Hematopoietic multipotent progenitor cell (in vitro differentiated cells): ENCODE measurements around the gene FMNL1. TPM values are rescaled to one million over a fixed set of nuclear protein-coding genes. Genes with fewer than 3 reads are reported as not detected.

Experiments
- DNase-seq, 3 donors: peaks; one replicate each; pipeline ENCODE4 v3.0.0-alpha.2; 2011 to 2015; ENCODE audit warnings: low read depth in 2 of 3, low spot score in 2 of 3
- total RNA-seq: library from RNA; depleted of rRNA; stranded (reverse); fragments of >200 nt; gene quantifications from one replicate; pipeline ENCODE4 v1.2.3, GENCODE V29; 2012

Gene FMNL1
- total RNA-seq, 1 donor, result 149 TPM

GRCh38 chr17:45255358-45255757 is 33.7 kb downstream of the FMNL1 start:
- no peak for DNase-seq

DNA sequence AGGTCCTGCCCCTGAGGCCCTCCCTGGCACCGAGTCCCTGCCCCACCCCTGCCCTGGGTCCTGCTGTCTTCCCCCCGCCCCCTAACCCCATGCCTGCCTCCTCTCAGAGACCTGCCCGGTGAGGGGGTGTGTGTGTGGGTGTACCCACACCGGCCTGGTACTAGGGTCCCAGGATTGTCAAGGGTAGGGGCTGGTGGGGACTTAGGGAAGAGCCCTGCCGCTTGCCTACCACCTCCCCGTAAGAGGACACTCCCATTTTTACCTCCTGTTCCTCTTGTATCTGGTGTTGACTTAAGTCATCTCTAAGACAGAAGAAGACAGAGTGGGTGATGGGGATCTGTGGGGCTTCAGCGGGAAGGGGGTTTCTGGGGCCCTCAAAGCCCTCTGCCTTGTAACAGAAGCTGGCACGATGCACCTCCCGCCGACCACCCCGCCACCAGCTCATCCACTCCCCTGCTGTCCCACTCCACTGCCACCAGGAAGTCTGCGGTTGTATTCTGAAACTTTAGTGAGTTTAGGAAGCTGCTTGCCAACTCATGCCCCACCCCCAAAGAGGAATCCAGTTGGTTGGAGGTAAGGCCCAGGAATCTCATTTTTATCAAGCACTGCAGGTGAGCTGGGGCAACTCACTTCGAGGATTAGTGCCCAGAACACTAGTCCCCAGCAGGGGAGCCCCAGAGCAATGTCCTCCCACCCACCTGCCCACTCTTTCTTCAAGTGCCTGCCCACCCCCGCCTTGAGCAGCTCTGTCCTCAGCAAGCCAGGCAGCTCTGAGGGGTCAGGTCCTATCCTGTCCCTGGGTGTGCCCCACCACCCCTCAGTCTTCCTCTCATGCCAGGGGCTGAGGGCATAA is 34.7 kb downstream of the FMNL1 start:
- DNase-seq, result peak in 2 of 3 donors; percentile 13 to 36

DNA sequence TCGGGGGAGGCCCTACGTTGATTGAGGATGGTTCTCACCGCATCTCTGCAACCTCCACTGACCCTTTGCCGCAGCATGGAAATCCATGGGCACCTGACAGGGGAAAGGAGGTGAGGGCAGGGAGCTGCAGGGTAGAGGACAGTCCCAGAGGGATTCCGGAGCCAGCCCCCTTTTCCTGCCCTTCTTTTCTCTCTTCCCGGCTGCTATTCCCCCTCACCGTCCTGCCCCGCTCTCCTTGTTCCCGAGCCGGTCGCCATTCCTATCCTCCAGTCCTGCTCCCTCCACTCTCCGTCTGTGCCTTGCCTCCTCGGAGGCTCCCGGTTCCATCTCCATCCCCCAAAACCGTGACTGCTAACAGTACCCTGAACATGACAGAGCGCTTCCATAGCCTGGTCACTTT is 35.4 kb downstream of the FMNL1 start:
- no peak for DNase-seq

GRCh38 chr17:45258981-45259380 is 37.3 kb downstream of the FMNL1 start:
- DNase-seq, result no peak

DNA sequence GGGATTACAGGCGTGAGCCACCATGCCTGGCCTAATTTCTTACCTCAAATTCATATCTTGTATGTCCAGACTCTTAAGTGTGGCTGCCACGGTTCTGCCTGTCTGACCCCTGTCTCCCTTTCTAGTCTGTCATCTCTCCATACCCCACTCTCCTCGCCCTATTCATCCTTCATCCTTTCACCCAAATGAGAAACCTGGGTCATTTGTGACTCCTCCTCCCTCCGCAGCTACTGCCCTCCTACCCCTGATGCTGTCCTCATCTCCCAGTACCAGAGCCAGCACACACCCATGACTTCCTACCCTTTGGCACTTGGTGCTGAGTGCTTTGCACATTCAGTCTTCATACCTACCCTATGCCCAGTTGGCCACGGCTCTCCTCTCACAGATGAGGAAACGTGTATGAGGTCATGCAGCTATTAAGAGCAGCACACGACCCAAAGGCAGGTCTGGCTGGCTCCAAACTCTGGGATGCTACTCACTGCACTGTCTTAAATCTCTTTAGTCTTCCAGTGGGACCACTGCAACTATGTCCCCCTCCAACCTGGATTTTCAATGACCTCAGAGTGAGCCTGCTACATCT is 38.6 kb downstream of the FMNL1 start:
- DNase-seq, result no peak

GRCh38 chr17:45261577-45262515 is 40.2 kb downstream of the FMNL1 start, which contains the start of gene SPATA32:
TSS of gene SPATA32 (minus strand) at chr17:45262094. CDS start at chr17:45262016, 78 bp downstream.
- DNase-seq, result peak; percentile 24 to 74 (median 67)

DNA sequence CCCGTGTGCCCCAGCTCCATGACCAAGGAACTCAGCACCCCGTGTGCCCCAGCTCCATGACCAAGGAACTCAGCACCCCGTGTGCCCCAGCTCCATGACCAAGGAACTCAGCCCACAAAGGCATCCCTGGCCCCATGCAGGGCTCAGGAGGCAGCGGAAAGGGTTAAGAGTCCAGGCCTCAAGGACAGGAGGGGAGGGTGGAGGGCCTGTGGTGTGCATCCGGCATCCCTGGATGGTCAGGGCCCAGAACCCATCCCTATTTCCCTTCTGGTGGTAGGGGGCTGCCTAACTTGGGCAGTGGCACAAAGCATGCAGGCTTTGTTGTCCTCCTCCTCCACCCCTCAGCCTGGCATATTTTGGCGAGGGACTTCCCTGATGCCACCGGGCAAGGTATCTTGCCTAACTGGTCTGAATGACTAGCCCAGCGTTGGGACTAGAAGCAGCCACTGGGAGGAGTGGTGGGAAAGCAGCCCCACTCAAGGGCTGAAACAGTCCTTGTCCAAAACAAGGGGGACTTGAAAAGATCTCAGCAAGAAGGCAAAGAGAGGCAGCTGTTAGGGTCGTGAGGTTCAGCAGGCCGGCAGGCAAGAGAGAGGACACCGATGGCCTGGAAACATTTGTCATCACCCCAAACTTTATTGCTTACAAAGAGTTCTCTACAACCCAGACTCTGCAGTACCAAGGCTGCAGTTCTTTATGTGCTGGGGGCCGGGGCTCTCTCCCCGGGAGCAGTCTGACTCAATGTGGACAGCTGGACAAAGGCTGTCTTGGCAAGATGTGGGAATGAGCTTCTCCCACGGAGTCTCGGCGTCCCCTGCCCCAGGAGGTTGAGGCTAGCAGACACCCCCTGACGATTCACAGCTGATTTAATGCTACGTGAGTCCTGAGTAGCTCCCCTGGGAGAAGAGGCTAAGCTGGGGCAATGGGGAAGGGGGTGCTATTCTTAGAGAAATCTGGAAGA is 41.1 kb downstream of the FMNL1 start:
- DNase-seq, result no peak

DNA sequence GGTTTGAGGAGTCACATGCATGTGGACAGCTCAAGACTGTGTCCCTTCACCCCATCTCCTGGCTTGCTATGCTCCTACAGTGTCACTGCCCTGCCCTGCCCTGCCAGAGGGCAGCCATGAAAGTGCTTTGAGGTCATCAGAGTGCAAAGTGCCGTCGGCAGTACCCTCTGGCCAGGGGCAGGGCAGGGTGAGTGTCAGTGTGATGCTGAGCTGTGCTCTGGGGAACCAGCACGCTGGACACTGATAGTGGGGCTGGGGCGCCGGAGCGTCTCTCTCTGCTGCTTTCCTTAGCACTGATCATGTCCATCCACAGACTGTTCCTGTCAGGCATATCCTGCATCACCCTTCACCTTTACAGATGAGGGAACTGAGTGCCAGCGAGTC is 41.8 kb downstream of the FMNL1 start:
- no peak for DNase-seq

GRCh38 chr17:45264430-45264829 is 42.7 kb downstream of the FMNL1 start:
- no peak for DNase-seq

DNA sequence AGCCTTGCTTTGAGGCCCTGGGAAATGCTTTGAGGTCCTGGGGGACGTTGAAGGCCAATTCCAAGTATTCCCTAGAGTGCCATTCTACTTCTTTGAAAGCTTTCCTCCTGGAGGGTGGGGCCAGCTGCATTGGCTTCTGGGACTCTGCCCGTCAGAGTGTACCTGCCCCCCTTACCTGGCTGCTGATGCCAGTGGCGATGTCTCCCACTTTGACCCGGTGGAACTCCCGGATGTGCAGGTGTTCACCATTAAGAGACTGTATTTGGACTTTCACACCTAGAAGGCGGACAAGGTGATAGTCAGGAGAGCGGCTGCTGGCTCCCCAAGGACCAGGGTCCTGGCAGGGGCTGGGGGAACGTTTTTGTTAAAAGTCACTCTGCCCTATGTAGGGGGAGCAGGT is 43.3 kb downstream of the FMNL1 start:
- no peak for DNase-seq

DNA sequence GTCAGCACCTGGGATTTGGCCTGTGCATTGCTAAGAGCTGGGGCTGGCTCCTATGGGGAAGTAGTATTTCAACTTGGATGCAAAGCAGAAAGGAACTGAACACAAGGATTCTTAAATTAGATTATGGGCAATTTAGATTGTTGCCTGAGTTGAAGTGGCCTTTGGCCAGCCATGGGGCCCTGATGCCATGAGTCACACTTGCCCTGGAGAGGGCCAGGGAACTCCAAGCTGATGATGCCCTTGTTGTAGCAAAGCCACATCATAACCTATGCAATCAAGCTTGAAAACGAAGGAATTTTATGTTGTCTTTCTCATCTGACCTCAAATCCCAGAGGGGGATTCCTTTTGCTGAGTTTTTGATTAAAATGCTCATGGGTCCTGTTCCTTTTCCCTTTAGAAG is 44.1 kb downstream of the FMNL1 start:
- DNase-seq, result no peak

DNA sequence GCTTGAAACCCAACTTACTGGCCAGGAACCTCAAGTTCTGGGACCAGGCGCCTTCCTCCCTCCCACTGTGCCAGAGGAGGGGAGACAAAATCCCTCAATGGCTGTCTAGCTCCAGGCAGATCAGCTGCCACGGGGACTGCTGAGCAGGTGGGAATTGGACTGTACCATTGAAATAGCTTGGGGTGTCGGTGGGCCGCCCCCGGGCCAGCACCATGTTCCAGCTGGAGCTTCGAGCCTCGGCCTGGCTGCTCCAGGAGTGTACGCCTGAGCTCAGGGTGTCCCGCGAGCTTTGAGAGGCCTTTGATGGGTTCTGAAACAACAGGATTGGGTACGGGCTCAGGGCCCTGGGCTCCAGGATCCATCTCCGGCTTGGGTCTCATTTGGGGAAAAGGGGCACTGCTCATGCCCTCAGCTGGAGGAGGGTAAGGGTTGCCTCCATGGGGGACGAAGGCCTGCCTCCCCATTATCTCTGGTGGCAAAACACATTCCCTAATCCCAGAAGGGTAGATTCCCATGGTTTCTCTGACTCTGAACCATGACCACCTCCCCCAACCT is 44.8 kb downstream of the FMNL1 start:
- DNase-seq, result no peak

DNA sequence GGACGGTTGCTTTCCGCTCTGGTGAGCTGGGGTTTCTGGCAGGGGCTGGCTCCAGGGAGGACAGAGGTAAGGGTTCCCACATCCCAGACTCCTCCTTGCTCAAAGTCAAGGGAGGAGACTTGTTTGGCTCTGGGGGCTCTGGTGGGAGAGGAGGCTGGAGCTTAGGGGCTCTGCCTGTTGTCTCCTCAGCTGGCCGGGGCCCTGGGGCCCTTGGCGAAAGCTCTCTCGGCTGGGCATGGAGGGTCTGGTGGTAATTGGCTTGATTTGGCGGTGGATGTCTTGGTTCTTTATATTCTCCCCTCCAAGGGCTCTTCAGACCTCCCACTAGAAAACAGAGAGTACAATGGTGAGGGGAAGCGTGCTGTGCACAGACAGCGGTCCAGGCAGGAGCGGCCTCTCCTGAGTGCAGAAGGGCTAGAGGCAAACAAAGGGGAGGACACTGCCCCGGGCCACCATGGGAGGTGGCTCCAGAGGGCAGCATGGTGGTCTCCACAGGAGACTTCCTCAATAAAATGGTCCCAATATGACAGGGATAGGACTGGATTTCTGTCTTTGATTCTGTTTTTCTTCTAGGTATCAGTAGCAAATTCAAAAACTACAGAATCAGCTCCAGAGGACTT is 45.9 kb downstream of the FMNL1 start:
- no peak for DNase-seq

DNA sequence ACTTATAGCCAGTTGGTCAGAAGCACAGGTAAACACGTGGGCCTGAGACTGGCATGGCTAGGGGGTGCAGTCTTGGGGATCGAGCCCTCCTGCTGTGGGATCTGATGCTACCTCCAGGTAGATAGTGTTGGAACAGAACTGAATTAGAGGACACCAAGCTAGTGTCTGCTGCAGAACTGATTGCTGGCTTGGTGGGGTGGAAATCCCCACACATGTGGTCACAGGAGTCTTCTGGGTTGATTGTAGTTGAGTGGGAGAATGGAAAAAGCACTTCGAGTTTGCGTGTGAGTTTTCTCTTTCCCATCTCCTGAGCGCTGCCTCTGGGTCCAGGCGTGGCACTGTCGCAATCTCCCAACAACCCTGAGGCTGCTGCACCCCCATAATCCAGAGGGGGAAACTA is 48.2 kb downstream of the FMNL1 start:
- no peak for DNase-seq

DNA sequence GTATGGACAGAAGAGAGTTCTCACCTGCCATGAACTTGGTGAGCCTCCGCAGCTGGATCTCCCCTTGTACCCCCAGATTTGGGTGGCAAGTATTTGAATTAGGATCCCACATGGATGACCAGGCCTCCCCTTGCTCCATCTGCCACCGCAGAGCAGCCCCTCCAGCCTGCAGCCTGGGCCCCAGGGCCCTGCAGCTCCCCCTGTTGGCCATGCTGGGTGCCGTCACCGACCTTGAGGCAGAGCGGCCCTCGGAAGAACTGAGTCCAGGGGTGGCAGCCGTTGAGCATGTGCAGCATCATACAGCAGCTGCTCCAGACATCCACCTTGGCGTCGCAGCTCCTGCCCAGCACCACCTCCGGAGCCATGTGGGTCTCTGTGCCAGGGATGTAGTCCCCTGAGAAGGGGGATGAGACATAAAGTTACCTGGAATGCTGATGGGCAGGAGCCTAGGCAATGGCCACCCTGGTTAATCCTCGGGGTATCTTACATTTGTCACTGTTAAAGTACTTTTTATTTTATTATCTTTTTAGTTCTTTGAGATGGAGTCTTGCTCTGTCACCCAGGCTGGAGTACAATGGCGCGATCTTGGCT is 49.2 kb downstream of the FMNL1 start:
- peak in 2 of 3 donors; percentile 31 to 37 for DNase-seq

- DNase-seq, result no peak
Observed at GRCh38 chr17:45271603-45272002, 49.9 kb downstream of the FMNL1 start.

- no peak for DNase-seq
Observed at GRCh38 chr17:45273551-45273957, 51.9 kb downstream of the FMNL1 start.

- no peak for DNase-seq
Observed at GRCh38 chr17:45274033-45274432, 52.3 kb downstream of the FMNL1 start.

DNA sequence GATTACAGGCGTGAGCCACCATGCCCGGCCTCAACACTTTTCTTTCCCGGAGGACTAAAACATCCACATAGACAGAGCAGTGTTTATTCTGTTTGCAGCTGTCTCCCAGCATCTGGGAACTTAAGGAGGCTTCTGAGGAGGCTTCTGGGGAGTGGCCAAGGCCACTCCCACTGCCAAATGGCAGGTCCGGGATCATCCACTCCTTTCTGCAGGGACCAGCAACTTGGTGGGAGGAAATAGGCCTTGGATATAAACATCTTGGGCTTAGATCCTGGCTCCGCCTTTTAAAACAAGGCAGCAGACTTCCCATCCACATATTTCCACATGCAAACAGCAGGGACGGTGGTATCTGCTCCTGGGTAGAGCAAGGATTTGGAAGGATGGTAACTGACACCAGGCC is 54.3 kb downstream of the FMNL1 start:
- no peak for DNase-seq
